Suprapubic skin (tissue), 4 donors: ENCODE measurements around the gene OSCP1. TPM values are rescaled to one million over a fixed set of nuclear protein-coding genes. Genes with fewer than 3 reads are reported as not detected.

ENCODE experiments used
- DNase-seq, 2 donors: peaks; one replicate each; pipeline ENCODE4 v3.0.0-alpha.2; 2019; ENCODE audit warnings: low spot score in 2 of 2
- H3K27ac ChIP-seq: fragments of 200-600 bp; sonication (generic); one replicate; pipeline ENCODE4 v1.5.1; 2019
- H3K27me3 ChIP-seq: fragments of 200-600 bp; sonication (generic); one replicate; pipeline ENCODE4 v1.5.1; 2019
- H3K36me3 ChIP-seq: fragments of 200-600 bp; sonication (generic); one replicate; pipeline ENCODE4 v1.5.1; 2019
- H3K4me1 ChIP-seq: fragments of 200-600 bp; sonication (generic); one replicate; pipeline ENCODE4 v1.5.1; 2019
- H3K4me3 ChIP-seq: fragments of 200-600 bp; sonication (generic); one replicate; pipeline ENCODE4 v1.5.1; 2019; ENCODE audit warnings: mild to moderate bottlenecking
- H3K9me3 ChIP-seq: fragments of 200-600 bp; sonication (generic); one replicate; pipeline ENCODE4 v1.5.1; 2019
- EP300 ChIP-seq: sonication (generic); formaldehyde crosslinking; IDR thresholded peaks from one replicate; pipeline ENCODE4 v1.6.1; 2017; ENCODE audit warnings: antibody characterized with exemption
- POLR2A ChIP-seq, 2 donors: fragments of 450-650 bp; IDR thresholded peaks; one replicate each; pipeline ENCODE4 v1.6.1; 2017; ENCODE audit warnings: antibody characterized with exemption in 2 of 2, mild to moderate bottlenecking in 2 of 2, moderate library complexity in 2 of 2
- POLR2AphosphoS5 ChIP-seq, 3 donors: sonication (generic); formaldehyde crosslinking; IDR thresholded peaks; one replicate each; pipeline ENCODE4 v1.6.1; 2017; ENCODE audit warnings: antibody characterized with exemption in 3 of 3
- WGBS: methylation state at CpG from one replicate; pipeline ENCODE4 v1.1.5; 2018; 5-methylcytosine and 5-hydroxymethylcytosine counted together
- total RNA-seq, 4 donors: library from RNA; depleted of rRNA; stranded (reverse); fragments of >200 nt; gene quantifications; one replicate each; pipeline ENCODE4 v1.1.0, GENCODE V29; 2016
- TF ChIP-seq, protein P1 (sequence below), 2 donors: fragments of 200-600 bp in 1 of 2; fragments of 450-650 bp in 1 of 2; sonication (generic) in 1 of 2; IDR thresholded peaks; one replicate each; pipeline ENCODE4 v1.5.1; 2016 to 2019; ENCODE audit warnings: antibody characterized with exemption in 2 of 2, mild to moderate bottlenecking in 1 of 2, moderate library complexity in 1 of 2

The OSCP1 gene
- total RNA-seq, 4 donors from 2014 or later, result 3.8 to 15.4 (median 7.9) TPM

DNA sequence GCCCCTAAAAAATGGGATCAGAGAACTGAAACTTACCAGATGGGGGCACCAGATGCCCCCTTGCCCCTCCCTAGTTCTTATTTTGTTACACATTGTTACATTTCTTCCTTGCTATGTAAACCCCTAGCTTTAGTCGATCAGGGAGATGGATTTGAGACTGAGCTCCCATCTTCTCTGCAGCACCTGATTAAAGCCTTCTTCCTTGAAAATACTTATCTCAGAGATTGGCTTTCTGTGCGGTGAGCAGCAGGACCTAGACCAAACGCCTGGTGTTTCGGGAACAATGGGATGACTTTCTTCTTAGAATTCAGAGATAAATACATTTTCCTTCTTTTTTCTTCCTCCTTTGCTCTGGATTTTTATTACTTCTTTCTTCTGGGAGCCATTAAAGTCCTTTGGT, 35.9 kb downstream of the OSCP1 start:
- Histone ChIP-seq H3K4me1 (peaks cover 3% of the 10 kb centered on the region), H3K9me3 (no peaks in the 10 kb centered on the region), H3K27ac (no peak overlapping the region), H3K4me3 (no peak overlapping the region), H3K36me3 (peaks cover 14% of the 10 kb centered on the region), H3K27me3 (no peaks in the 10 kb centered on the region)
- 95% methylated on average over 4 of the region's 4 CpGs for WGBS
- TF ChIP-seq POLR2AphosphoS5 (IDR thresholded peaks at IDR 0.05) (no peak), EP300 (no peak), POLR2A (IDR thresholded peaks at IDR 0.05) (no peak)
- TF ChIP-seq, protein P1, sequence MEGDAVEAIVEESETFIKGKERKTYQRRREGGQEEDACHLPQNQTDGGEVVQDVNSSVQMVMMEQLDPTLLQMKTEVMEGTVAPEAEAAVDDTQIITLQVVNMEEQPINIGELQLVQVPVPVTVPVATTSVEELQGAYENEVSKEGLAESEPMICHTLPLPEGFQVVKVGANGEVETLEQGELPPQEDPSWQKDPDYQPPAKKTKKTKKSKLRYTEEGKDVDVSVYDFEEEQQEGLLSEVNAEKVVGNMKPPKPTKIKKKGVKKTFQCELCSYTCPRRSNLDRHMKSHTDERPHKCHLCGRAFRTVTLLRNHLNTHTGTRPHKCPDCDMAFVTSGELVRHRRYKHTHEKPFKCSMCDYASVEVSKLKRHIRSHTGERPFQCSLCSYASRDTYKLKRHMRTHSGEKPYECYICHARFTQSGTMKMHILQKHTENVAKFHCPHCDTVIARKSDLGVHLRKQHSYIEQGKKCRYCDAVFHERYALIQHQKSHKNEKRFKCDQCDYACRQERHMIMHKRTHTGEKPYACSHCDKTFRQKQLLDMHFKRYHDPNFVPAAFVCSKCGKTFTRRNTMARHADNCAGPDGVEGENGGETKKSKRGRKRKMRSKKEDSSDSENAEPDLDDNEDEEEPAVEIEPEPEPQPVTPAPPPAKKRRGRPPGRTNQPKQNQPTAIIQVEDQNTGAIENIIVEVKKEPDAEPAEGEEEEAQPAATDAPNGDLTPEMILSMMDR (IDR thresholded peaks at IDR 0.05), result no peak
- DNase-seq, result no peak

- H3K27me3 ChIP-seq, result no peaks in the 10 kb centered on the region
- H3K27ac ChIP-seq, result no peak overlapping the region
- no peak for DNase-seq
- TF ChIP-seq POLR2A (IDR thresholded peaks at IDR 0.05), result no peak
- TF ChIP-seq, protein P1 (IDR thresholded peaks at IDR 0.05), result no peak
- TF ChIP-seq EP300, result no peak
- no peak for TF ChIP-seq POLR2AphosphoS5 (IDR thresholded peaks at IDR 0.05)
- peaks cover 4% of the 10 kb centered on the region for H3K36me3 ChIP-seq
- no peaks in the 10 kb centered on the region for H3K9me3 ChIP-seq
- no peak overlapping the region for H3K4me3 ChIP-seq
- H3K4me1 ChIP-seq, result no peaks in the 10 kb centered on the region
- 45% methylated on average over 11 of the region's 11 CpGs for WGBS
Measured at GRCh38 chr1:36411674-36412648, 38.3 kb downstream of the OSCP1 start.

DNA sequence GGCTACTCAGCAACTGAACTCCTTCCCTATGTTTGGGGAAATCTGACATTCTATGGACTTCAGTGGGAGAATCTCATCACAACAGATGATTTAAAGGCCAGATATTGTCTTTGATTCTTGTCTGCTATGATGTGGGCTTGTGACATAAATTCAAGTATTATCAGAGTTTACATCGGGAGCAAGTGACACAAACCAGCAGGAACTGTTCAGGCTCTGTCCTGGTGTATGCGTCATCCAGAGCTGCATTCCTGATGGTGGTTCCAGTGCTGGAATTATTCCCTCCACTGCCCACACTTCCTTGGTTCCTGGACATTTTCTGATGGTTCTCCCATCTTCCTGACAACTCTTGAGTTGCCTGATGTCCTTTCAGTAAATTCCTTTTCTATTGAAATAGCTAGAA, 41.8 kb downstream of the OSCP1 start:
- no peaks in the 10 kb centered on the region for H3K36me3 ChIP-seq
- no peaks in the 10 kb centered on the region for H3K27me3 ChIP-seq
- no peak for DNase-seq

GRCh38 chr1:36406440-36406839, 43.8 kb downstream of the OSCP1 start:
- no peak for DNase-seq
- Histone ChIP-seq H3K4me3 (no peak overlapping the region), H3K27me3 (no peaks in the 10 kb centered on the region), H3K9me3 (no peaks in the 10 kb centered on the region), H3K27ac (no peak overlapping the region), H3K36me3 (no peaks in the 10 kb centered on the region), H3K4me1 (peaks cover 4% of the 10 kb centered on the region)
- TF ChIP-seq POLR2AphosphoS5 (IDR thresholded peaks at IDR 0.05) (no peak), EP300 (no peak), POLR2A (IDR thresholded peaks at IDR 0.05) (no peak)
- TF ChIP-seq, protein P1 (IDR thresholded peaks at IDR 0.05), result no peak
- WGBS, result 89% methylated on average over 1 of the region's 1 CpG

More for the DNA sequence above, 41.8 kb downstream of the OSCP1 start:
- H3K27ac ChIP-seq, result no peak overlapping the region
- no peak overlapping the region for H3K4me3 ChIP-seq
- no peaks in the 10 kb centered on the region for H3K9me3 ChIP-seq
- 60% methylated on average over 2 of the region's 2 CpGs for WGBS
- TF ChIP-seq EP300 (no peak), POLR2AphosphoS5 (IDR thresholded peaks at IDR 0.05) (no peak), POLR2A (IDR thresholded peaks at IDR 0.05) (no peak)
- TF ChIP-seq, protein P1 (IDR thresholded peaks at IDR 0.05), result no peak
- no peaks in the 10 kb centered on the region for H3K4me1 ChIP-seq

DNA sequence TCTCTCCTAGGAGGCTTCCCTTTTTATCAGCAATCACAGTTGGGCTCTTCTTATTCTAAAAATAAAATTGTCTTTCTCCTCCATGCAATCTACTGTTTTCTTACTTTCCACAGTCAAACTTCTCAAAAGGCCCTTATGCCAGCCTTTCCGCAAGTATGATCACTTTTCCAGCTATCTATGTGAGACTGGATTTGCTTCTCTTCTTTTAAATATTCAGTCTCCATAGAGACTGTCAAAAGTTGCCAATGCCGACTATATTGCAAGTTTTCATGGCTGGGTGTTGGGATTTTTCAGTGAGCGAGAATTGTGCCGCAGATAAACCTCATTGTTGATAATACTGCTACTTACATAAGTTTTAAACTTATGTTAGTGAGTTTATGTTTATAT, 47.8 kb downstream of the OSCP1 start:
- no peaks in the 10 kb centered on the region for H3K36me3 ChIP-seq
- no peaks in the 10 kb centered on the region for H3K27me3 ChIP-seq
- no peak for TF ChIP-seq POLR2A (IDR thresholded peaks at IDR 0.05)
- TF ChIP-seq EP300, result no peak
- TF ChIP-seq, protein P1 (IDR thresholded peaks at IDR 0.05), result no peak
- no peak for TF ChIP-seq POLR2AphosphoS5 (IDR thresholded peaks at IDR 0.05)
- H3K27ac ChIP-seq, result no peak overlapping the region
- H3K9me3 ChIP-seq, result no peaks in the 10 kb centered on the region
- no peak overlapping the region for H3K4me3 ChIP-seq
- 90% methylated on average over 4 of the region's 4 CpGs for WGBS
- no peak for DNase-seq
- H3K4me1 ChIP-seq, result peaks cover 16% of the 10 kb centered on the region
